ENCODE results near the gene CST3.
"Not testable (repeated sequence)": the region's sequence is repeated elsewhere in the genome, so short reads cannot be mapped to it uniquely, and the experiment has no call there.

CST3 gene

GRCh38 chr20:23663180-23663579 lies 25.4 kb upstream of the CST3 start:
- TF ChIP-seq, protein P1, sequence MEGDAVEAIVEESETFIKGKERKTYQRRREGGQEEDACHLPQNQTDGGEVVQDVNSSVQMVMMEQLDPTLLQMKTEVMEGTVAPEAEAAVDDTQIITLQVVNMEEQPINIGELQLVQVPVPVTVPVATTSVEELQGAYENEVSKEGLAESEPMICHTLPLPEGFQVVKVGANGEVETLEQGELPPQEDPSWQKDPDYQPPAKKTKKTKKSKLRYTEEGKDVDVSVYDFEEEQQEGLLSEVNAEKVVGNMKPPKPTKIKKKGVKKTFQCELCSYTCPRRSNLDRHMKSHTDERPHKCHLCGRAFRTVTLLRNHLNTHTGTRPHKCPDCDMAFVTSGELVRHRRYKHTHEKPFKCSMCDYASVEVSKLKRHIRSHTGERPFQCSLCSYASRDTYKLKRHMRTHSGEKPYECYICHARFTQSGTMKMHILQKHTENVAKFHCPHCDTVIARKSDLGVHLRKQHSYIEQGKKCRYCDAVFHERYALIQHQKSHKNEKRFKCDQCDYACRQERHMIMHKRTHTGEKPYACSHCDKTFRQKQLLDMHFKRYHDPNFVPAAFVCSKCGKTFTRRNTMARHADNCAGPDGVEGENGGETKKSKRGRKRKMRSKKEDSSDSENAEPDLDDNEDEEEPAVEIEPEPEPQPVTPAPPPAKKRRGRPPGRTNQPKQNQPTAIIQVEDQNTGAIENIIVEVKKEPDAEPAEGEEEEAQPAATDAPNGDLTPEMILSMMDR (IDR thresholded peaks at IDR 0.05; ENCODE audit: control insufficient read depth, insufficient read depth, low read depth, low read length, missing control alignments), result no peak
- no peak overlapping the region for H3K4me3 ChIP-seq (ENCODE audit: control insufficient read depth, low read depth, low read length)
- DNase-seq (ENCODE audit: low read depth), result no peak

- DNase-seq (ENCODE audit: low read depth), result no peak
- H3K4me3 ChIP-seq (ENCODE audit: control insufficient read depth, low read depth, low read length), result no peak overlapping the region
- TF ChIP-seq, protein P1 (IDR thresholded peaks at IDR 0.05; ENCODE audit: control insufficient read depth, insufficient read depth, low read depth, low read length, missing control alignments), result no peak
These were observed 24.6 kb upstream of the CST3 start for GRCh38 chr20:23662276-23662870.

GRCh38 chr20:23661002-23661429 lies 23.3 kb upstream of the CST3 start:
- no peak overlapping the region for H3K4me3 ChIP-seq (ENCODE audit: control insufficient read depth, low read depth, low read length)
- TF ChIP-seq, protein P1 (IDR thresholded peaks at IDR 0.05; ENCODE audit: control insufficient read depth, insufficient read depth, low read depth, low read length, missing control alignments), result no peak
- DNase-seq (ENCODE audit: low read depth), result no peak

DNA sequence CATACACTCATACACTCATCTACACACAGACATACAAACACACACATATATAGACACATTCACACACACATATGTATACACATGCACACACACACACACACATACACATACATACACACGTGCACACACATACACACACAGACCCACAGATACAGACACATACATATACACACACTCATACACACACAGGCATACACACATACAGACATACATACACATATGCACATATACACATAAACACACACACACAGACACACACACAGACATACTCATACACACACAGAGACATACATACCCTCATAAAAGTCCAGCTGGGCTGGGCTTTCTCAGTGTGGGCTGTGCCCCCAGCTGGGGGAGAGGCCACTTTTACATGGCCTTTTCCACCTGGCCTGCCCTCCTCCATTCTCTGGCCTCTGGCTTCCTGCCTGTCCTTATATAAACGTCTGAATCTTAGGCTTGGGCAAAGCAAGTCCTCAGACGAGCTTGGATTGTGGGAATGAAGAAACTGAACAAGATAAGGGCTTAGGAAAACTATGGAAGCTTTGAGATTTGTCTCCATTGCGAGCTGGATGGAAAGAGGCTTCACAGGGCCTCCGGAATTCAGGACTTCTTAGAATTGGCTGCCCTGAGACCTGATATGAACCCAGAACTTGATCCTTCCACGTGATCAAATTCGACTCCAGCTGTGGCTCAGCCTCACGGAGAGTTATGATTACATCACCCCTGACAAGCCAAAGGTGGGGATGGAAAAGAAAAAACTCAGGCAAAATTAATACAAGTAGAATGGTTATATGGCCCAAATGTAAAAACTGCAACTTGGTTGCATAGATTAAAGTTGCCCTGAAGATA lies 22.5 kb upstream of the CST3 start:
- H3K4me3 ChIP-seq (ENCODE audit: control insufficient read depth, low read depth, low read length), result no peak overlapping the region
- TF ChIP-seq, protein P1 (IDR thresholded peaks at IDR 0.05; ENCODE audit: control insufficient read depth, insufficient read depth, low read depth, low read length, missing control alignments), result no peak
- DNase-seq (ENCODE audit: low read depth), result no peak

GRCh38 chr20:23659610-23659988 lies 21.8 kb upstream of the CST3 start:
- not testable (repeated sequence) for DNase-seq (ENCODE audit: low read depth); H3K4me3 ChIP-seq (ENCODE audit: control insufficient read depth, low read depth, low read length)

DNA sequence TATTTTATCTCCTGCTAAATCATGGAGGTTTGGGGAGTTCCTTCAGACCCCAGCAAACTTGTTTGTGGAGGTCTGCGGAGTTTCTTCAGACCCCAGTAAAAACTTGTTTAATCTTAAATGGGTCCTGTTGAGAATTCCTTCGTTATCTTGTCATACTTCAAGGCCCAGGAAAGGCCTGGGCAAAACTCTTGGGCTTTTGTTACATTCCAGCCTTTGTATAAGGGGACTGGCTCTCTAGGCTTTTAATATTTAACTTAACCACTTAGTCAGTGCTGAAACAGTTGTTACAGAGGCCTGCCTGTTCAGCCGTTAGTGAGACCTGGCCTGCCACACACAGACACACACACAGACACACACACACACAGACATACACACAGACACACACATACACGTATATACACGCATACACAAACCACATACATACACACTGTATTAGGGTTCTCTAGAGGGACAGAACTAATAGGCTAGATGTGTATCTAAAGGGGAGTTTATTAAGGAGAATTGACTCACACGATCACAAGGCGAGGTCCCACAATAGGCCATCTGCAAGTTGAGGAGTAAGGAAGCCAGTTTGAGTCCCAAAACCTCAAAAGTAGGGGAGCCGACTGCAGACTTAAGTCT lies 21.3 kb upstream of the CST3 start:
- H3K4me3 ChIP-seq (ENCODE audit: control insufficient read depth, low read depth, low read length), result no peak overlapping the region
- no peak for DNase-seq (ENCODE audit: low read depth)
- TF ChIP-seq, protein P1 (IDR thresholded peaks at IDR 0.05; ENCODE audit: control insufficient read depth, insufficient read depth, low read depth, low read length, missing control alignments), result no peak

- DNase-seq (ENCODE audit: low read depth), result no peak
- TF ChIP-seq, protein P1 (IDR thresholded peaks at IDR 0.05; ENCODE audit: control insufficient read depth, insufficient read depth, low read depth, low read length, missing control alignments), result no peak
- no peak overlapping the region for H3K4me3 ChIP-seq (ENCODE audit: control insufficient read depth, low read depth, low read length)
These were observed 20.6 kb upstream of the CST3 start for GRCh38 chr20:23658336-23658735.
